Measurements from ENCODE around the gene C1orf210. TPM values are rescaled to one million over a fixed set of nuclear protein-coding genes. Genes with fewer than 3 reads are reported as not detected.
A peak's percentile ranks its signal among the peaks of the same experiment; 100 is the strongest.

Gene C1orf210
- total RNA-seq, 1 donor from 2014 or later, result 9.9 TPM

DNA sequence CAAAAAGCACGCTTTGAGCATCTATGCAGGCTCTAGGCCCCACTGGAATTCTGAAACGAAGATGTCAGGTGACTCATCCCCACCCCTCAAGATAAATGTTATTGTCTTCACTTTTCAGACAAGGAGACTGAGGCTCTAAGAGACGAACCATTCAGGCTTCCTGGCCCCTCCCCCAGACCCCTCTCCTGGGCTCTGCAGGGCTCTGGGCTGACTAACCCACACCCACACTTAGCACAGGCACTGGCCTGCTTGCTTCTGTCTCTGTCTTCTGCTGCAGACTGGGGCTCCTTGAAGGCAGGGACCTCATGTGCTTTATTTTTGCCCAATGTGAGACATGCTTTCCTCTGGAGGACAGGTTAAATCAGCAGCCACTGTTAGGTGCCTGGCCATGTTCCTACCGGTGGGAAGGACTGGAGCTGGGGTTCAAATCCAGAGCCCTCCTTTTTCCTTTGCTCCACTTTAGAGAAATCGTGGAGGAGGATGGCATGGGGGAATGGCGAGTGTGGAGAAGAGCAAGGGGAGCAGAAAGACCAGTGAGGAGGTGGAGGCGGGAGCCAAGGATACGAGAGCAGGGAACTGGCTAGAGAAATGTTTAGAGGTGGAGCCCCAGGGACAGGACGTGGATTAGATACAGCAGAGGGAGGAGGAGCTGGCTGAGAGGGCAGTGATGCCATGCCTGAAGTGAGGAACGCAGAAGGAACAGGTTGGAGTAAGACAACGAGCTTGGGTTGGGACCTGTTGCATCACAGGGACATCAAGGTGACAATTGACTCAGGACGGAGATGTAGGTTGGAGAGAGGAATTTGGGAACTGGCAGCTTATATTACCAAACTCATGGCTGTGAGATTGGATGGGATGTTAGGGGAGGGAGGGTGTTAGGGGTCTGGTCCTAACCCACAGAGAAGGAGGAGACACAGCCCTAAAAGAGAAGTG, 13.9 kb downstream of the C1orf210 start:
- H3K4me3 Mint-ChIP-seq, result peak overlapping the region; percentile 93
- peaks cover 4% of the 10 kb centered on the region for H3K36me3 Mint-ChIP-seq
- TF ChIP-seq, protein P1, sequence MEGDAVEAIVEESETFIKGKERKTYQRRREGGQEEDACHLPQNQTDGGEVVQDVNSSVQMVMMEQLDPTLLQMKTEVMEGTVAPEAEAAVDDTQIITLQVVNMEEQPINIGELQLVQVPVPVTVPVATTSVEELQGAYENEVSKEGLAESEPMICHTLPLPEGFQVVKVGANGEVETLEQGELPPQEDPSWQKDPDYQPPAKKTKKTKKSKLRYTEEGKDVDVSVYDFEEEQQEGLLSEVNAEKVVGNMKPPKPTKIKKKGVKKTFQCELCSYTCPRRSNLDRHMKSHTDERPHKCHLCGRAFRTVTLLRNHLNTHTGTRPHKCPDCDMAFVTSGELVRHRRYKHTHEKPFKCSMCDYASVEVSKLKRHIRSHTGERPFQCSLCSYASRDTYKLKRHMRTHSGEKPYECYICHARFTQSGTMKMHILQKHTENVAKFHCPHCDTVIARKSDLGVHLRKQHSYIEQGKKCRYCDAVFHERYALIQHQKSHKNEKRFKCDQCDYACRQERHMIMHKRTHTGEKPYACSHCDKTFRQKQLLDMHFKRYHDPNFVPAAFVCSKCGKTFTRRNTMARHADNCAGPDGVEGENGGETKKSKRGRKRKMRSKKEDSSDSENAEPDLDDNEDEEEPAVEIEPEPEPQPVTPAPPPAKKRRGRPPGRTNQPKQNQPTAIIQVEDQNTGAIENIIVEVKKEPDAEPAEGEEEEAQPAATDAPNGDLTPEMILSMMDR (conservative IDR thresholded peaks at IDR 0.05), result no peak
- no peak for DNase-seq (ENCODE audit: extremely low spot score, unreplicated experiment)
- peaks cover 3% of the 10 kb centered on the region for H3K27me3 Mint-ChIP-seq
- peak overlapping the region; percentile 99 for H3K27ac Mint-ChIP-seq
- H3K9me3 Mint-ChIP-seq, result no peaks in the 10 kb centered on the region
- peaks cover 28% of the 10 kb centered on the region for H3K4me1 Mint-ChIP-seq (ENCODE audit: unreplicated experiment)

- DNase-seq (ENCODE audit: extremely low spot score, unreplicated experiment), result no peak
Observed at GRCh38 chr1:43270421-43271095, 14.8 kb downstream of the C1orf210 start.

DNA sequence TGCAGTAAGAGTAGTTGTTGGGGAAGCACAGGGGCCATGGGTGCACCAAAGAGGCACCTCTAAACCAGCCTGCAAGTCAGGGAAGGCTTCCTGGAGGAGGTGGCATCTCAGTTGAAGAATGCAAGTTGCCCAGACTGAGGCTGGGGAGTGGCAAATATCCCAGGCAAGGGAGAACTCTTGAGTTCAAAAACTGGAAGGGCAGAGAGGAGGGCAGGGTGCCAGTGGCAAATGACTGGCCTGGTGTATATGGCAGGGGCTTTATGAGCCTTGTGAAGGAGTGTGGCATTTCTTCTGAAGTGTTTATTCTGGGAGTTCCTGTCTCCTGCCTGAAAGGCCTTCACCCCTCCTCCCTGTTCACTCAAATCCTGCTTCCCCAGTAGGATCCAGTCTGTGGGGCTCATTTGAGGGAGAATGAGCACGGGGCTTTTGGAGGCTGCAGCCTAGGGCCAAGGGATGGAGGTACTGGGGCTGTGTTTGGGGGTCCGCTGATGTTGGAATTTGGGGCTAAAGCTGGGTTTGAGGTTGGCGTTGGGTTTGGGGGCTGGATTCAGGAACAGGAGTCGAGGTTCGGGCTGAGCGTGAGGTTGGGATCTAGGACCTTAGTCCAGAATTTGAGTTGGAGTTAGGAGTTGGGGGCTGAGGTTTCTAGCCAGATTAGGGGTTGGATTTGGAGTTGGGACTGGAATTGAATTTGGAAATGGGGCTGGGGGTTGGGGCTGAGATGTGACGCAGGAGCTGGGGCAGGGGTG, 15.6 kb downstream of the C1orf210 start, which contains the start of gene TMEM125:
TSS of gene TMEM125 (plus strand) at position 357 of the 749 bp plus-strand sequence. CDS start 2,740 bp downstream, outside the sequence.
- Mint-ChIP-seq H3K9me3 (no peaks in the 10 kb centered on the region), H3K36me3 (peaks cover 4% of the 10 kb centered on the region), H3K27ac (peak within 1 kb of the TSS; percentile 99), H3K4me3 (peak within 1 kb of the TSS; percentile 93), H3K27me3 (peaks cover 3% of the 10 kb centered on the region), H3K4me1 (ENCODE audit: unreplicated experiment) (peaks cover 24% of the 10 kb centered on the region)
- TF ChIP-seq, protein P1 (conservative IDR thresholded peaks at IDR 0.05), result no peak
- DNase-seq (ENCODE audit: extremely low spot score, unreplicated experiment), result no peak

More at GRCh38 chr1:43270421-43271095, 14.8 kb downstream of the C1orf210 start:
- Mint-ChIP-seq H3K4me3 (peak overlapping the region; percentile 93), H3K9me3 (no peaks in the 10 kb centered on the region), H3K4me1 (ENCODE audit: unreplicated experiment) (peaks cover 28% of the 10 kb centered on the region), H3K27ac (peak overlapping the region; percentile 99), H3K36me3 (peaks cover 4% of the 10 kb centered on the region), H3K27me3 (peaks cover 3% of the 10 kb centered on the region)
- TF ChIP-seq, protein P1 (conservative IDR thresholded peaks at IDR 0.05), result no peak

DNA sequence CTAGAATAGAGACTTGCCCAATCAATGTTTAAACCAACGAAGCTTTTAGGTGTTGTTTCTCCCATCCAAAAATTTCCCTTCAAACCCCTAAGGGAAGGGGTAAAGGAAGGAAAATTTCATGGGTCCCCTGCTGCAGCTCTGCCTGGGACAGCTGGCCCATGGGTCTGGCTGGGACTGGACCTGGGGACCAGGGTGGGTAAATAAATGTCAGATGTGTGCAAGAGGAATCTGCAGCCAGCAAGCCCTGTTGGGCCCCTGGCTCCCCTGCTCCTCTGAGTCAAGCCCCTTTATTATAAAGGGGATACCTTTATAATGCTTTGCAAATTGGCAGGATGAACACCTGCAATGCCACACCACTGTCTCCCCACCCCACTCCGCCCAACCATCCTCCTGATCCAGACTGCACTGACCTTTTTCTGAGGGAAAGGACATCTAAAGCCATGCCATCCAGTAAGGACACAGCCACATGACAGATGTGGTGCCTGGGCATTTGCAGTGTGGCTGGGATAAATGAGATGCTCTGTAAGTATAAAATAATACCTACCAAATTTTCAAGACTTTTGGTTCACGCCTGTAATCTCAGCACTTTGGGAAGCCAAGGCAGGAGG, 17.5 kb downstream of the C1orf210 start:
- TF ChIP-seq, protein P1 (conservative IDR thresholded peaks at IDR 0.05), result no peak
- Mint-ChIP-seq H3K27ac (peak overlapping the region; percentile 33), H3K27me3 (peaks cover 3% of the 10 kb centered on the region), H3K9me3 (peaks cover 4% of the 10 kb centered on the region), H3K4me1 (ENCODE audit: unreplicated experiment) (peaks cover 18% of the 10 kb centered on the region), H3K4me3 (no peak overlapping the region), H3K36me3 (peaks cover 4% of the 10 kb centered on the region)
- no peak for DNase-seq (ENCODE audit: extremely low spot score, unreplicated experiment)

DNA sequence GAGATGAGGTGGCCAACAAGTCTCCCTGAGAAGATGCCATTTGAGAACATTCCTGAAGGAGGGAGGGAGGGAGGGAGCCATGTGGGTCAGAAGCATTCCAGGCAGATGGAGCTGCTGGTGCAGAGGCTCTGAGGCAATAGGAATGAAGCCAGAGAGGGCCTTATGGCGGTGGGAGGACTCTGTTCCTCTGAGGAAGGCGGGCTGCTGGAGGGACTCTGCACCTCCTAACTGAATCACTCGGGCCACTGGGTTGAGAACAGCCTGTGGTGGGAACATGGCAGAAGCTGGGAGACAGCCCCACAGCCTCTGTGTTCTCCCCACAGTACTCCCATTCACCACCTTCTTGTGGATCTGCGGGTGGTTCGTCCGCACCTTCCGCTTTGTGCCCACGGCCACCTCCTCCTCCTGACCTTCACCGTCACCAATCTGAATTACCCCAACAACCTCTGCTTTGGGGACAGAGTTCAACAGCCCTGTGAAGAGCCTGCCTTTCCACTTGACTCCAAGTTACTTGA, 18.0 kb downstream of the C1orf210 start:
- Mint-ChIP-seq H3K9me3 (peaks cover 4% of the 10 kb centered on the region), H3K27me3 (peaks cover 3% of the 10 kb centered on the region), H3K4me3 (no peak overlapping the region), H3K4me1 (ENCODE audit: unreplicated experiment) (peaks cover 18% of the 10 kb centered on the region), H3K36me3 (peaks cover 5% of the 10 kb centered on the region), H3K27ac (peak overlapping the region; percentile 33)
- DNase-seq (ENCODE audit: extremely low spot score, unreplicated experiment), result no peak
- TF ChIP-seq, protein P1 (conservative IDR thresholded peaks at IDR 0.05), result no peak

Data from type B pancreatic cell (in vitro differentiated cells).